ENCODE measurements around the gene AGBL4. TPM values are rescaled to one million over a fixed set of nuclear protein-coding genes. Genes with fewer than 3 reads are reported as not detected.

Gene AGBL4
- total RNA-seq, 1 experiment from 2014 or later, result not detected

DNA sequence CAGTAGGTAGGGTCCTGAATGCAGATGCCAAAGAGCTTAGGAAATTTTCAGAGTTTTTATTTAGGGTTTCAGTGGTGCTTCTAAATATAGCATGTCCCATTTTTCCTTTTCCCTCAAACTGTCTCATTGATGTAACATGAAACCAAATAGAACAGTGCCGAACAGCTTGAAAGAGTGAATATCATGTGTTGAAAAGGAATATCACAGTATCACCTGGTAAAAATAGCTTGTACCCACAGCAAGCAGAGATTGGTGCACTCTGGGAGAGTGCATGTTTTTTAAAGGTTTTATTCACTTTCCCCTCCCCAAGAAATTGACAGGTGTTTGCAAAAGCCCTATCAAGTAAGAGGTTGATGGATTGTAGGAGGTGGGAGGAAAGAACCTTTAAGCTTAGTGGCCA, 43.1 kb upstream of the AGBL4 start (continued):
- TF ChIP-seq SIN3A (IDR thresholded peaks at IDR 0.05; ENCODE audit: low read depth), result no peak
- TF ChIP-seq EZH2phosphoT487 (IDR thresholded peaks at IDR 0.05; ENCODE audit: borderline replicate concordance), result no peak
- TF ChIP-seq, protein P1, sequence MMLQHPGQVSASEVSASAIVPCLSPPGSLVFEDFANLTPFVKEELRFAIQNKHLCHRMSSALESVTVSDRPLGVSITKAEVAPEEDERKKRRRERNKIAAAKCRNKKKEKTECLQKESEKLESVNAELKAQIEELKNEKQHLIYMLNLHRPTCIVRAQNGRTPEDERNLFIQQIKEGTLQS (IDR thresholded peaks at IDR 0.05), result no peak
- TF ChIP-seq YY1 (IDR thresholded peaks at IDR 0.05; ENCODE audit: extremely low read depth, insufficient replicate concordance, low read depth, low read length), result no peak

DNA sequence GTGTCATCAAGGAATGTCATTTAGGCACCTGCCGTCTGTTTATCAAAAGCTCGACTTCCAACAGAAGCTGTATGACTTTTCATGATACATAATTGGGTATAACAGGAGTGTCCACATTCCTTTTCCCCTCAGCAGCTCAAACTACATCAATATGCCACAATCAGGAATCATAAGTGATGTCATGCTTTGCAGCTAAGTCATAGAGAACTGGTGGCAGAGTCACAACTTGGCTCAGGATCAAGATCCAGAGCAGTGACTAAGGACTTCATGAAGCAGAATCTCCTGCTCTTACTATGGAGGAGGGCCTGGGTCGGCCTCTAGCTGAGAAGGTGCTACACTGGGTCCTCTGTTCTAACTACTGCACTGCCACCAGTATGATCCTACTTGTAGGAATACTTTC, 36.5 kb upstream of the AGBL4 start:
- Histone ChIP-seq H3K36me3 (ENCODE audit: control insufficient read depth in 1 of 2, insufficient read depth in 2 of 2, low read length in 2 of 2) (no peaks in the 10 kb centered on the region), H3K4me2 (ENCODE audit: low read length) (no peak overlapping the region), H3K27ac (ENCODE audit: low read depth, low read length) (no peak overlapping the region), H3K9me3 (ENCODE audit: control insufficient read depth in 1 of 2, insufficient read depth in 1 of 2, low read depth in 1 of 2, low read length in 2 of 2) (no peaks in the 10 kb centered on the region), H3K27me3 (ENCODE audit: insufficient read depth, low read length) (no peaks in the 10 kb centered on the region), H3K79me2 (ENCODE audit: insufficient read depth, low read length) (no peaks in the 10 kb centered on the region), H3K4me3 (replicated peaks in 1 of 2; ENCODE audit: low read depth in 1 of 2, low read length in 2 of 2) (no peak overlapping the region), H3K4me1 (ENCODE audit: control insufficient read depth in 1 of 2, insufficient read depth in 2 of 2, low read length in 2 of 2) (peaks cover 0 to 5% of the 10 kb centered on the region in 2 experiments; a peak in 1 of 4 replicates), H4K20me1 (ENCODE audit: insufficient read depth) (no peaks in the 10 kb centered on the region), H3K9ac (ENCODE audit: low read length) (no peak overlapping the region), H2AFZ (ENCODE audit: low read depth, low read length, poor library complexity, severe bottlenecking) (no peak overlapping the region), H3K9me2 (ENCODE audit: insufficient read depth) (no peaks in the 10 kb centered on the region)
- TF ChIP-seq SP1 (IDR thresholded peaks at IDR 0.05; ENCODE audit: low read depth), result no peak
- no peak for TF ChIP-seq SRF (IDR thresholded peaks at IDR 0.05; ENCODE audit: low read depth)
- no peak for TF ChIP-seq EGR1 (IDR thresholded peaks at IDR 0.05; ENCODE audit: low read depth)
- DNase-seq (ENCODE audit: low read depth, low spot score), result no peak
- no TSS peak for BruUV-seq (replicated peaks)
- ChIA-PET RAD21 (ENCODE audit: low non-redundant PET in 1 of 2, low total read pairs in 2 of 2, uncharacterized antibody in 2 of 2, unreplicated experiment in 2 of 2) (no interaction called here), CTCF (no interaction called here), POLR2A (no interaction called here)
- intact Hi-C loops (cut with micrococcal nuclease), result no loop called here
- ATAC-seq, result no peak

DNA sequence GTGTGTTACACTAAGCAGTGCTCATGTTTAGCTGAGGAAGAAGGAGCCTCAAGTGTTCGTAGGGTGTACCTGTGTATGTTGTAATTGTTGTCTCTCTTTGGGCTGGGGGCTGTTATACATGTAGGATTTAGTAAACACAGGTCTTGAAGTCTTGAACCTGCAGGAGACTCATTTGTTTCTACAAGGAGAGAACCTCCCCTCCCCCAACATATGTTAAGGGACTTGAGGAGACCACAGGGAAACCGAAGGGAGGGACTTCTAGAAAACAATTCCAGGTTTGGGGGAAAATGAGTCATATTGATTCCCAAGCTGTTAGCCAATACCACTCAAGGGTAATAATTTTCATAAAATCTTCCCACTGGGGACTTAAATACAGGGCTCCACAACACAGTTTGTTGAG, 25.0 kb upstream of the AGBL4 start:
- no peak overlapping the region for H2AFZ ChIP-seq (ENCODE audit: low read depth, low read length, poor library complexity, severe bottlenecking)
- no peaks in the 10 kb centered on the region for H3K4me1 ChIP-seq (ENCODE audit: control insufficient read depth in 1 of 2, insufficient read depth in 2 of 2, low read length in 2 of 2)
- H3K4me3 ChIP-seq (replicated peaks in 1 of 2; ENCODE audit: low read depth in 1 of 2, low read length in 2 of 2), result no peak overlapping the region
- intact Hi-C loops (cut with micrococcal nuclease), result no loop called here
- DNase-seq (ENCODE audit: low read depth, low spot score), result no peak
- POLR2A ChIA-PET, result no interaction called here
- CTCF ChIA-PET, result no interaction called here
- no peak overlapping the region for H3K4me2 ChIP-seq (ENCODE audit: low read length)
- H3K36me3 ChIP-seq (ENCODE audit: control insufficient read depth in 1 of 2, insufficient read depth in 2 of 2, low read length in 2 of 2), result no peaks in the 10 kb centered on the region
- BruUV-seq (replicated peaks), result no TSS peak
- no peaks in the 10 kb centered on the region for H3K79me2 ChIP-seq (ENCODE audit: insufficient read depth, low read length)
- no peaks in the 10 kb centered on the region for H3K9me3 ChIP-seq (ENCODE audit: control insufficient read depth in 1 of 2, insufficient read depth in 1 of 2, low read depth in 1 of 2, low read length in 2 of 2)
- H3K9ac ChIP-seq (ENCODE audit: low read length), result no peak overlapping the region
- RAD21 ChIA-PET (ENCODE audit: low non-redundant PET in 1 of 2, low total read pairs in 2 of 2, uncharacterized antibody in 2 of 2, unreplicated experiment in 2 of 2), result no interaction called here
- H3K9me2 ChIP-seq (ENCODE audit: insufficient read depth), result no peaks in the 10 kb centered on the region
- TF ChIP-seq, protein P2, sequence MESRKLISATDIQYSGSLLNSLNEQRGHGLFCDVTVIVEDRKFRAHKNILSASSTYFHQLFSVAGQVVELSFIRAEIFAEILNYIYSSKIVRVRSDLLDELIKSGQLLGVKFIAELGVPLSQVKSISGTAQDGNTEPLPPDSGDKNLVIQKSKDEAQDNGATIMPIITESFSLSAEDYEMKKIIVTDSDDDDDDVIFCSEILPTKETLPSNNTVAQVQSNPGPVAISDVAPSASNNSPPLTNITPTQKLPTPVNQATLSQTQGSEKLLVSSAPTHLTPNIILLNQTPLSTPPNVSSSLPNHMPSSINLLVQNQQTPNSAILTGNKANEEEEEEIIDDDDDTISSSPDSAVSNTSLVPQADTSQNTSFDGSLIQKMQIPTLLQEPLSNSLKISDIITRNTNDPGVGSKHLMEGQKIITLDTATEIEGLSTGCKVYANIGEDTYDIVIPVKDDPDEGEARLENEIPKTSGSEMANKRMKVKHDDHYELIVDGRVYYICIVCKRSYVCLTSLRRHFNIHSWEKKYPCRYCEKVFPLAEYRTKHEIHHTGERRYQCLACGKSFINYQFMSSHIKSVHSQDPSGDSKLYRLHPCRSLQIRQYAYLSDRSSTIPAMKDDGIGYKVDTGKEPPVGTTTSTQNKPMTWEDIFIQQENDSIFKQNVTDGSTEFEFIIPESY (IDR thresholded peaks at IDR 0.05; ENCODE audit: extremely low read depth, insufficient replicate concordance, low read length), result no peak
- TF ChIP-seq POLR2AphosphoS5 (IDR thresholded peaks at IDR 0.05; ENCODE audit: low read depth, low read length) (no peak), EZH2phosphoT487 (IDR thresholded peaks at IDR 0.05; ENCODE audit: borderline replicate concordance) (no peak)
- ATAC-seq, result no peak
- H3K27ac ChIP-seq (ENCODE audit: low read depth, low read length), result no peak overlapping the region
- H4K20me1 ChIP-seq (ENCODE audit: insufficient read depth), result no peaks in the 10 kb centered on the region
- H3K27me3 ChIP-seq (ENCODE audit: insufficient read depth, low read length), result no peaks in the 10 kb centered on the region

Measured in HCT116 (cell line).